Brain pericyte (primary cell): ENCODE measurements around the gene LPCAT1.
"Not testable (repeated sequence)": the region's sequence is repeated elsewhere in the genome, so short reads cannot be mapped to it uniquely, and the experiment has no call there.

Source experiments
- DNase-seq: peaks from one replicate; pipeline ENCODE4 v3.0.0-alpha.2; 2012; ENCODE audit warnings: low read depth, low spot score

LPCAT1 gene

GRCh38 chr5:1467341-1468246 lies 56.2 kb downstream of the LPCAT1 start:
- DNase-seq: no peak

DNA sequence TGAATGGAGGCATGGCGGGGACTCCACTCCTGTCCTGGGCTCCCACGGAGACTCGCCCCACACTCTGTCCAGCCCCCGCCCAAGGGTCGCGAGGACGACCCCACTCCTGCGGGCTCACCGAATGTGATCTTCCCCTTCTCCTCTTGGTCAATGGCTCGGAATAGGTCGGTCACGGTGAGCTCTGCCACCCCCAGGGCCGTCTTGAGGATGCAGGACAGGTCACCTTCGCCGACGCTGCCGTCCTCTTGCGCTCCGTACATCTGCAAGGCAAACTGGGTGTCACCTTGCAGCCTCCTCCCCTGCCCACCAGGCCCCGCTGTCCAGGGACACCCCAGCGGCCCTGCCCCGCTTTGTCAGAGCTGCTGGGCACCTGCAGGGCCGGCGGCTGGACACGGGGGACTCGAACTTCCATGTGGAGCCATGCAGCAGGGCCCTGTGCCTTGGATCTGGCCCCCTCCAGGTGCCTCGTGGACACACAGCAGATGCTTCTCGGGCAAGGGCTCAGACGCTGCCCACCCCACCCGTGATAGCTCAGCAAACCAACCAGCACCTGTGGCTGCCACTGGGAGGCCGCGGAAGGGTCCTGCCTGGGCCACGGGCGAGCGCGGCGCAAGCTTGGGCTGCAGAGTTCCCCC lies 57.0 kb downstream of the LPCAT1 start:
- no peak for DNase-seq

- no peak for DNase-seq
Measured at GRCh38 chr5:1465966-1466471, 57.7 kb downstream of the LPCAT1 start.

DNA sequence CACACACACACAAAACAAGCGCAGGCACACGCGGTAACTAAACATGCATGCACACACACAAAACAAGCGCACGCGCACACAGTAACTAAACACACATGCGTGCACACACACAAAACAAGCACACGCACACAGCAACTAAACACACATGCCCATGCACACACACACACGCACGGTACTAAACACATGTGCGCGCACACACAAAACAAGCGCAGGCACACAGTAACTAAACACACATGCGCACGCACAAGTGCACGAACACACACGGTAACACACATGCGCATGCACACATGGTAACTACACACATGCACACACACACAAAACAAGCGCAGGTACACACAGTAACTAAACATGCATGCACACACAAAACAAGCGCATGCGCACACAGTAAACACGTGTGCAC lies 58.6 kb downstream of the LPCAT1 start:
- no peak for DNase-seq

DNA sequence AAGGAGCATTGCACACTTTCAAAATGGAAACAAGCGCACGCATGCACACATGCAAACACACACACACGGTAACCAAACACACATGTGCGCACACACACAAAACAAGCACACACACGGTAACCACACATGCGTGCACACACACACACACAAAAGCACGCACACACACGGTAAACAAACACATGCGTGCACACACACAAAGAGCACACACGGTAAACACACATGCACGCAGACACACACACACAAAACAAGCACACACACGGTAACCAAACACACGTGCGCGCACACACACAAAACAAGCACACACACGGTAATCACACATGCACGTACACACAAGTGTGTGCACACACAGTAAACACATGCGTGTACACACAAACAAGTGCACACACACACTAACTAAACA lies 59.2 kb downstream of the LPCAT1 start:
- DNase-seq: no peak

- DNase-seq: no peak
Measured at GRCh38 chr5:1464096-1464446, 59.7 kb downstream of the LPCAT1 start.

DNA sequence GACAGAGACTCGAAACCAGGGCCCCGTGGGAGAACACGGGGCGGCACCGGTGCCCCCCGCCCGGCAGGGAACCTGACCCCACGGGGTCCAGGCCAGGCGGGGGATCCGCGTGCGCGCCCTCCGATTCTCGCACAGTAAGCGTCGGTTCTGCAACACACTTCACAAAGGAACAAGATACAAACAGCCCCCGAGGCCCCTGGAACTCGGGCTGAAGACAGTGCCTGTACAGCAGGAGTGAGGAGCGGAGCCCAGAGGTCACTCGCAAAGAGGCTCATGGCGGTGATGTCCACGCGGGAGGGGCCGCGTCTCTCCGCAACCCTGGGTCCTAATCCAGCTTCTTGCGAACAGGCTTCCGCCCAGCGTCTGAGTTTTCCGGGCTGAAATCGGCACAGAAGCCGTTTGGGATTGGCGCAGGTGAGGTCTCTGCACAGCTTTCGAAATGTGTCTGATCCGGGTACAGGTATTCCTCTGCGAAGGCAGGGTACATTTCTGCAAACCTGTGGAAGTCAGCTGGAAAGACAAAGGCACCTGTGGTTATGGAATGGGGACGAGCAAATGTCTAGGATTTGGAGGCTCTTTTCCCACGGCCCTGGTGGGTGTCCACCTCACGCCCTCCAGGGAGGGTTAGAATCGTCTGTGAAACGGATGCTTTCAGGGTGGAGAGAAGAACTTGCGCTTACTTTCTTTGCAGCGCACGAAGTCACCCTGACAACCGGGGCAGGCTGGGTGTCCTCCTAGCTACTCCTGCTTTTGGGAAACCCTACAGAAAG lies 60.2 kb downstream of the LPCAT1 start:
- DNase-seq: no peak

DNA sequence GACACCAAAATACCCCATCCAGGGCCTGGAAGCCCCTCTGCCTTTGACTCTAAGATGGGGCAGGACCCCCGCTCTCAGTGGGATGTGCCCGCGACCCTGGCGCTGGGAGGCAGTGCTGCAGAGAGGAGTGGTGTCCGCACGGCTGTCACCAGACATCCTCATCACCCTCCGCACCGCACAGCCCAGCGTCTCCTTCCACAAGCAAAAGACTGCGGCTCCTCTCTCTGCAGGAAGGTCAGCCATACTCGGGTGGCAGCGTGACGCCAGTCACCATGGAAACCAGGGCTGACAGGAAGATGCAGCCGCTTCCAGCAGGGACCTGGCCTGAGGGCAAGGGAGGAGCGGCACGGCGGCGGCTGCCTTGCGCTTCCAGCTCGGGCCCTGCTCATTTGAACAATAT lies 61.4 kb downstream of the LPCAT1 start:
- DNase-seq: no peak

DNA sequence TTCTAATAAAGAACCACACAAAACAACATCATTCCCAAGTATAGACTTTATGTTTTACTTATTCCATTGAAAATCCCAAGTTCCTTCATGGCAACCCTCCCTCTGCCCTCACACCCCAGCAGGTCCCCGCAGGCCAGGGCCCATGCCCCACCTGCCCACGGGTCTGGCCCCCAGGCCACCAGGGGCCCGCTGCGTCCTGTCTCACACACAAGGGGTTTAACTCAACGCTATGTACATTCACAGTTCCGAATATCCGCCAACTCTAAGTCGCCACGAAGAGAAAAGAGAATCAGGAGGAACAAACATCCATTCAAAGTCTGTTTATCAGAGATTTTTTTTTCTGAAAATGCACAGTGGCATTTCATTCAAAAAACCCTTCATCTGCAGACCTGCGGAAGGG lies 62.4 kb downstream of the LPCAT1 start:
- DNase-seq: no peak

DNA sequence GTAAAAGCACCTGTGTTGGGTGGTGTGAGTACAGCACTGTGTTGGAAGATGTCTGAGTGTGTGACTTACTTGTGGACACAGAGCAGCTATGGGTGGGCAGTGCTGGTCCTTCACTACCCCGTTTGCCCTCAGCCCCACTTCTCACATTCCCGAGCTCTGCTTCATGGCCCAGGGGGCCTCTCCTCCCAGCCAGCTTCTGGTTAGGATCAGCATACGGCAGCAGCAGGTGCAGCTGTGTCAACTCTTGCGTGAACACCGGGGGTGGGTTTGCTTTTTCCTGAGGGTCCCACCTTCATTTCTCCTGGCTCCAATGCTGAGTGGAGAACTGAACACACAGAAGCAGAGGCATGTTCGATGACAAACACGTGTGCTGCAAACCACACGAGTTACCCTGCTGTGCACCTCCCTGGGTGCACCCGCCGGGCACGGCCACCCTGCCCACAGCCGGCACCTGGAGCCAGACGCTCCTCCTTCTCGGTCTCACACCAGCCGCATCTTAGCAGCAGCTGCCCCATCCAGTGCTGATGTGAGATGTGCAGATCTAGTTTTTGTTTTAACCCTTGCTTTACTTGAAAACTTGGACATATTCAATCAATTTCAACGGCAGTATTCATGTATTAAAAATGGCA lies 63.6 kb downstream of the LPCAT1 start:
- no peak for DNase-seq

GRCh38 chr5:1459435-1459834 lies 64.3 kb downstream of the LPCAT1 start:
- not testable (repeated sequence) for DNase-seq

- not testable (repeated sequence) for DNase-seq
Measured at GRCh38 chr5:1456110-1456881, 67.5 kb downstream of the LPCAT1 start.

- DNase-seq: no peak
Measured at GRCh38 chr5:1453613-1454012, 70.1 kb downstream of the LPCAT1 start.

GRCh38 chr5:1449081-1449630 lies 74.6 kb downstream of the LPCAT1 start:
- no peak for DNase-seq

- DNase-seq: no peak
Measured at GRCh38 chr5:1448511-1449011, 75.2 kb downstream of the LPCAT1 start.

DNA sequence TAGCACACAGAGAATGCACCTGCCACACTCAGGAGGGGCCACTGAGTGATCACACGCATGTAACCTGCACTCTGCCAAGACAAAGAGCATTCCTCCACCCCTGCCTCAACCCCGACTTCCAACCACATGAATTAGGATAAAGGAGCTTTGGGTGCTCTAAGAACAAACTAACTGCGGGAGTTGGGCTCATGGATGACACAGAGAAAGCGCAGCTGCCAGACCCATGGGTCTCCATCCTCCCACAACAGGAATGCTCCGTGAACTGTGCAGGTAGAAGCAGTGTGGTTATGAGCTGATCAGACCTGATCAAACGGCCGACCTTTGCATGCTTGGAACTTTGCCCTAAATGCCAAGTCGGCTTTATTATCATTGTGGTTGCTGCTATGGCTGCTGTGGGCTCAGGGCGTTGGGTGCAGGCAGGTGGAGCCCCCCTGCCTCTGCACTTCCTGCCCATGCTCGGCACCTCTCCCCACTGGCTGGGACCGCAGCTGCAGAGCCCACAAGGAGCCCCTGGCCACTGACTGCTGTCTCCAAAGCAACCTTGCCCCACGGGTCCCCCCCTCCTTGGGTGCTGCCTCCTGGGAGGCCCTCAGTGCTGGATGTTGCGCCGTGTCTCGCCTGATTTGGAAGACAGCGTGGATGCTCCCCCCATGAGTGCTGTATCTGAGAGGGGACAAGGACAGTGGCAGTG lies 75.9 kb downstream of the LPCAT1 start:
- DNase-seq: no peak

DNA sequence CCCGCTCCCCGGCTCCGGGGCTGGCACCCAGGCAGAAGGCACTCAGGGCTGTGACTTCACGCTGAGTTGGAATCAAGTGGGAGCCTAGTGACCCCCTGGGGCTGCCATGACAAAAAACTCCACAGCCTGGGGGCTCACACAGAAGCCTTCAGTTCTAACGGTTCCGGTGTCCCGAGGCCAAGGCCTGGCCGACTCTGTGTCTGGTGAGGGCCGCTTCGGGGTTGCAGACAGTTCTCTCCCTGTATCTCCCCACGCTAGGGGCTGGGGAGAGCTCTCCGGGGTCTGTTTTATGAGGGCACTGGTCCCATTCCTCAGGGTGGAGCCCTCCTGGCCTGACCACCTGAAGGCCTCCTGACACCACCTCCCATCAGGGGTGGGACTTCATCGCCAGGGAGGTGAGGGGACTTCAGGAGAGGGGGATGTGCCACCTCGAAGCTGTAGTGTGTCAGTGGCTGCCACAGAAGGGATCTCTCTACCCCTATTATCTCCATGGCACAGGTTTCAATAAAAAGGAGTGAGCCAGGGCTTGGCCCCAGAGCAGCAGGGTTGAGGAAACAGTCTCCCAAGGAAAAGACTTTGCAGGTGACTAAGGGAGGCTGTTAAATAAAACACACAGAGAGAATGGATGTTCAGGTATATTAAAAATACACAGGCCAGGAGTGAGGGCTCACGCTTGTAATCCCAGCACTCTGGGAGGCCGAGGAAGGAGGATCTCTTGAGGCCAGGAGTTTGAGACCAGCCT lies 77.0 kb downstream of the LPCAT1 start:
- no peak for DNase-seq

DNA sequence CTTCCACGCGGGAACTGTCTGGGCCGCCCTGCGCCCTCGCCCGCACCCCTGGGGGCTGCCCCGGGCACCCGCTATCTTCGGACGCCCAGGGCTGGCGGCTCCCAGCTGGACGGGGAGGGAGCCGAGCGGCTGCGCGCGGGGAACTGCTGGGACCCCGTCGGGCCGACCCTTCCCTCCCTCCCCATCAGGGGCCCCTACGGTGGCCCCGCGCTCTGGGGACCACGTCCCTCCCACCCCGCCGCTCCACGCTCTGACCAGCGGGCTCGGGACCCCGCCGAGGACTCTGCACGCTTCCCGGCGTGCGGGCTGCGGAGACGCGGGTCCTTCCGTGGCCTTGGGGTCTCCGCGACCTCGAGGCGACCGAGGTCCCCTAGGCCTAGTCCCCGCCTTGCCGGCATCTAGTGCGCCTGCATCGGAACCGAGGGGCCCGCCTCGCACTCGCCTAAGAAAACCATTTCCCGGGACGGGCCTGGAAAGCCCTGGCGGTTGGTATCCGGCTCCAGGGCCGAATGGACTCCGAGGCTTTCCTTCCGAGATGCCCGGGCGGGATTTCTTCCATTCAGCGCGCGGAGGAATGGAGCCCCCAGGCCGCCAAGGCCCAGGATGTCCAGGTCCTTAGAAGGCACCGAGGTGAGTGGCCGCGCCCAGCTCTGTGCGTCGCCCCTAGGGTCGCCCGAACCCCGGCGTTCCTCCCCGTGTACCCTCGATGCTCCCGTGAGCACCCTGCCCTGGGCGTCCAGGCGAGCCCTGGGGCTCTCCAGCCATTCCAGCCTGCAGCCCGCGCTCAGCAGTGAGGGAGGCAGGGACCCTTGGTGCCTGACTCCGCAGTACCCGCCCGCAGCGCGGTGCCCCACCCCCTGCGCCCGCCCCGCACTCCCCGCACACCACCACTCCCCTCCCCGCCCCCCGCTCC lies 77.8 kb downstream of the LPCAT1 start:
- no peak for DNase-seq
